ENCODE data around the gene MPHOSPH10.
"Not testable (repeated sequence)": the region's sequence is repeated elsewhere in the genome, so short reads cannot be mapped to it uniquely, and the experiment has no call there.

MPHOSPH10 gene

DNA sequence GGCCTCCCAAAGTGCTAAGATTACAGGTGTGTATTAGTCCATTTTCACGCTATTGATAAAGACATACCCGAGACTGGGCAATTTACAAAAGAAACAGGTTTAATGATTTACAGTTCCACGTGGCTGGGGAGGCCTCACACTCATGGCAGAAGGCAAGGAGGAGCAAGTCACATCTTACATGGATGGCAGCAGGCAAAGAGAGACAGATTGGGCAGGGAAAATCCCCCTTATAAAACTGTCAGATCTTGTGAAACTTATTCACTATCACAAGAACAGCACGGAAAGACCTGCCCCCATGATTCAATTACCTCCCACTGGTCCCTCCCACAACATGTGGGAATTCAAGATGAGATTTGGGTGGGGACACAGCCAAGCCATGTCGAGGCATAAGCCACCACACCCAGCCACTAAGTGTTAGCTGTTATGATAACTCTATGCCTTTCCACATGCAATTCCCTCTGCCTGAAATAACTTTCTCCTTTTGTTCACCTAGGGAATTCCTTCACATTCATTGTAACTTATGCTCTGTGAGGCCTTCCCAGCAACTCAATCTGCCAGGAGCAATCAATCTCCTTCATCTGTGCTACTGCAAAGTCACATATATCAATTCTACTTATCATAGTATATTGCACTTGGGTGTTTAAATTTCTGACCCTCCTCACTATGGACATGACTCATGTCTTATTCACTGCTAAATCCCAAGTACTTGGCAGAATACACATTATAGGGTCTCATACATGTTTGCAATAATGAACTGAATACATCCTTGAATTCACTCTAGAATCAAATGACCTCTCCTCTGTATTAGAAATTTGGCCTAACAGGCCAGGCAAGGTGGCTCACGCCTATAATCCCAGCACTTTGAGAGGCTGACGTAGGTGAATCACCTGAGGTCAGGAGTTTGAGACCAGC is 7.8 kb upstream of the MPHOSPH10 start:
- no peak for DNase-seq

DNA sequence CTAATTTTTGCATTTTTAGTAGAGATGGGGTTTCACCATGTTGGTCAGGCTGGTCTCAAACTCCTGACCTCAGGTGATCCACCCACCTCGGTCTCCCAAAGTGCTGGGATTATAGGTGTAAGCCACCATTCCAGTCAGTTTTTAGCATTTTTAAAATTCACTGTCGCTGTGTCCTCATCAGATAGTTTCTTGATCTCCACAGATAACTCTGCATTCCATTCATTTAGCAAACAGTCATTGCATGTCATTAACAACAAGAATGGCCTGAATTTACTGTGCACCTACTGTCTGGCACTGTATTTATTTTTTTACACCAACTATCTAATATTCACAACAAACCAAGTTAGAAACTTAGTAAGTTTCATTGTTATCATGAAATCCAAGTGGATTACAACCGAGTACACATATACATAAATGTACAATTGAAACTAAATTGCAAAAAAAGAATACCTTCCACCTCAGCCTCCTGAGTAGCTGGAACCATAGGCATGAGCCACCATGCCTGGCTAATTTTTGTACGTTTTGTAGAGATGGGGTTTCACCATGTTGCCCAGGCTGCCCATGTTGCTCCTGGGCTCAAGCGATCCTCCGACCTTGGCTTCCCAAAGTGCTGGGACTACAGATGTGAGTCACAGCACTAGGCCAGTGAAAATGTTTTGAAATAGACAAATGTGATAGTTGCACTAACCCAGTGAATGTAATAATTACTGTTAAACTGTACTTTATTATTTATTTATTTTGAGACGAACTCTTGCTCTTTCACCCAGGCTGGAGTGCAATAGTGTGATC is 4.7 kb upstream of the MPHOSPH10 start:
- DNase-seq: no peak

DNA sequence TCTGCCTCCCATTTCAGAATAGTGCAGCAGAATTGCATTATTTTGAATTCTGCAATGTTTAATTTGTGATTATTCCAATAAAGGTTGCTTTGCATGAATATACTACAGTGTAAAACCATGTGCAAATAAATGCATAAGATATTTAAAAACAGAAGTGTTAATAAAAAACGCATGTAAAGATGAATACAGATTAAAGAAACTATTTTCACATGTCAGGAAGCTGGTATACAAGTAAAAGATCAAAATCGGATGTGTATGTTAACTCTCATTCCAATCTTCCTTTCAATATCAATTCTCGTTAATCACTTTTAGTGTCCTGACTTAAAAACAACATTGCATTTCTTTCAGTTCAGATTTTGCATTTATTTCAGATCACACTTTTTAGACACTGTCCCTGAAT is 3.5 kb upstream of the MPHOSPH10 start:
- no peak for DNase-seq

DNA sequence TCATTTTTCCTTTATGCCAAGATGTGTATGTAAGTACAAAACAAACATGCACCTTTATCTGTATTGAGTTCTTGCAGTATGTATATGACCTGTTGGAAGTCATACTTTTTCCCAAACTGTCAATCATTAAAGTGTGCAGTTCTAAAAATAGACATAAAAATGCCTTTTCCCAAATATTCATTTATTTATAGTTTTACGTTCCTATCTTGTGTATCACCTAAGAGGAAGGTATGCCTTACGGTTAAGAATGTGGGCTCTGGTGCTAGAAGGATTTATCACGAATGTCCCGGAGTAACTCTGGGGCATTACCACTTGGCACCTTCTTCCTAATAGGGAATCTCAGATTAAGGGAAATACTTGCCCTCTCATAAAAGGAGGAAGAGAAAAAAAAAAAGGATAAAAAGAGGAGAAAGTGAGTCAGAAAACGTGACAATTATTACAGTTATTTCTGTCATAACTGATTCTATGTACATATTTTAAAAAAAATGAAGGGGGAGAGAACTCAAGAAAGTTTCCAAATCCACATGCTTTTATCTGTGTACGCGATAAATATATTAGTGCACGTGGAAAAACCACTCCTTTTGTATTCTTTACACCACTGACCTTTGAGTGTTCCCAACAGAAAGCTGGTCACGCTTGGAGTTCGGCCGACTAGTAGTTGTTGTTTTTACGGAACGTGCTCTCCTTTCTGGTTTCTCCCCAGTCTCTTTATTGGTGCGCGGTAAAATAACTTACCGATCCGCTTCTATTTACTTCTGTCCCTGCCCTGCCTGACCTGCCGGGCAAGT is 1.1 kb upstream of the MPHOSPH10 start:
- no peak for DNase-seq

DNA sequence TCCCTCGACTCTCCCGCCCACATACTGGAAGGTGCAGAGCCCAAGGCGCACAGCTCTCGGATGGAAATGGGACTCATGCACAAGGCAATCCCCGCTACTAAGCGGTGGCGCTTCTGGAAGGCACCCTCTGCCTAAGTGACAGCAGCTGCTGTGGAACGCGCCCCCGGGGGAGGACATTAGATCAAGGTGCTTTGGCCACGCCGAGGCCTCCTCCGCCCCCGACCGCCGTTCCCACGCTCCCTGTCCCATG is 607 bp upstream of the MPHOSPH10 start:
- no peak for DNase-seq

DNA sequence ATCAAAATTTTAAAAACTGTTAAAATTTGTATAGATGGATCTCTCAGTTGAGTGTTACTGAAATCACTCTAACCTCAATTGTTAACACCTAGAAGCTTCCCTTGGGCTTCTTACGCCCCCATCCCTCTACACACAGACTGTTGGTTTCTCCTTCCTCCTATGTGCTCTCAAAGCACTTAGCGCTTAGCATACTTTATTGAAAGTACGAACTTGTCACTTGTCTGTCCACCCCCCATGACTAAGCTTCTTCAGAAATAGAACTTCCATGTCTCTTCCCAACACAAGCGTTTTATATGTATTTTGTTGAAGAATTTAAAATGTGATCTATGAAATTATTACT is 441 bp downstream of the MPHOSPH10 start:
- no peak for DNase-seq

DNA sequence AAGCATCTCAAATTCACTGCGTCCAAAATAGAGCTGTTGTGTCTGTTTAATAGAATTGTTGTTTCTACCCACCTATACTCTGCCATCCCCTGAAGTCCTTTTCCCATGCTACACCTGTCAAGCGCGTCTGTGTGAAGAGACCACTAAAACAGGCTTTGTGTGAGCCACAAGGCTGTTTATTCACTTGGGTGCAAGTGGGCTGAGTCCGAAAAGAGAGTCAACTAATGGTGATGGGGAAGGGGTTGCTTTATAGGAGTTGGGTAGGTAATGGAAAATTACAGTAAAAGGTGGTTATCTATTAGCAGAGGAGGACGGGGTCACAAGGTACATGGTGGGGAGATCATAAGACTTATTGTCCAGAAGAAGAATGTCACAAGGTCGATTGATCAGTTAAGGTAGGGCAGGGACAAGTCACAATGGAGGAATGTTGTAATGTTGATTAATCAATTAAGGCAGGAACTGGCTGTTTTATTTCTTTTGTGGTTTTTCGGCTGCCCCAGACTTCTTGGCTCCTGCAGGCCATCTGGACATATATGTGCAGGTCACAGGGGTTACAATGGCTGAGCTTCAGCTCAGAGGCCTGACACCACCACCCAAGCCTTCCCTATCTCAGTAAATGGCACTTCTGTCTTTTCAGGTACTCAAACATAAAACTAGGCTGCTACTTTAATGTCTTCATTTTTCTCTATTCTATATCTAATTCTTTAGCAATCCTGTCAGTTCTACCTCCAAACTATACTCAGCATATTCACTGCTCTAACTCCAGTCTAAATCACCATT is 1.1 kb downstream of the MPHOSPH10 start:
- DNase-seq: not testable (repeated sequence)

DNA sequence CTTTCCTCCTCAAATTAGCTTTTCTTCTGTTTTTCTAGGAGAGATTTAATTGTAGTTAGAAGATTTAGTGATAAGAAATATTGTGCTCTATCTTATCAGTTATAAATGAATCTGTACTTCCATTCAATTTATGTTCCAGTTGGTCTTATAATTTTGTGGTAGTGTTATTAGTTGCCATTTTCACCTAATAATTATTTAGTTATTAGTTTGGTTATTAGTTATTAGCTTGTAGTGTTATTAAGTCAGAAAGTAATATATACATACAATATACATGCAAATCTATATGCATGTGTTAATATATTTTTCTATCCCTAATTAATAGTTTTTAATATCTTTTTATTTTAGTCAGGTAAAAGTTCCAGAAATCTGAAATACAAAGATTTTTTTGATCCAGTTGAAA is 3.2 kb downstream of the MPHOSPH10 start:
- DNase-seq: no peak

DNA sequence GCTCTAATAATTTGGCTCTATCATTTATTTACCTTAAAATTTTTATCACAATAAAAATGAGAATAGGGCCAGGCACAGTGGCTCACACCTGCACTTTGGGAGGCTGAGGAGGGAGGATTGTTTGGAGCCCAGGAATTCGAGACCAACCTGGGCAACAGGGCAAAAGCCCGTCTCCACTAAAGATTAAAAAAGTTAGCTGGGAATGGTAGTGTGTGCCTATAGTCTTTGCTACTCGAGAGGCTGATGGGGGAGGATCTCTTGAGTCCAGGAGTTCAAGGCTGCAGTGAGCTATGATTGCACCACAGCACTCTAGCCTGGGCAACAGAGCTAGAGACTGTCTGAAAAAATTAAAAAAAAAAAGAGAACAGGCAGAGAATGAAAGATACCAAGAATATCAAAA is 5.7 kb downstream of the MPHOSPH10 start:
- no peak for DNase-seq

DNA sequence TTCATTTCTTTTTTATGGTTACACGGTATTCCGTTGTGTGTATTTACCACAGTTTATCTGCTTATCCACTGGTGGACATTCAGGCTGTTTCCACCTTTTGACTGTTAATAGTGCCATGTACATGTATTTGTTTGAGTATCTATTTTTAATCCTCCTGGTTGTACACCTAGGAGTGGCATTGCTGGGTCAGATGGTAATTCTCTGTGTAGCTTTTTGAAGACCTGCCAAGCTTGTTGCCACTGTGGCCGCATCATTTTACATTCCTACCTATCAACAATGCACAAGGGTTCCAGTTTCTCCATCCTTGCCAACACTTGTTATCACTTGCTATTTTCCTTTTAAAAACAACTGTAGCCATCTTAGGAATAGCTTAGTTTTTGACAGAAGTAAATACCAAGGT is 13.3 kb downstream of the MPHOSPH10 start:
- DNase-seq: no peak

DNA sequence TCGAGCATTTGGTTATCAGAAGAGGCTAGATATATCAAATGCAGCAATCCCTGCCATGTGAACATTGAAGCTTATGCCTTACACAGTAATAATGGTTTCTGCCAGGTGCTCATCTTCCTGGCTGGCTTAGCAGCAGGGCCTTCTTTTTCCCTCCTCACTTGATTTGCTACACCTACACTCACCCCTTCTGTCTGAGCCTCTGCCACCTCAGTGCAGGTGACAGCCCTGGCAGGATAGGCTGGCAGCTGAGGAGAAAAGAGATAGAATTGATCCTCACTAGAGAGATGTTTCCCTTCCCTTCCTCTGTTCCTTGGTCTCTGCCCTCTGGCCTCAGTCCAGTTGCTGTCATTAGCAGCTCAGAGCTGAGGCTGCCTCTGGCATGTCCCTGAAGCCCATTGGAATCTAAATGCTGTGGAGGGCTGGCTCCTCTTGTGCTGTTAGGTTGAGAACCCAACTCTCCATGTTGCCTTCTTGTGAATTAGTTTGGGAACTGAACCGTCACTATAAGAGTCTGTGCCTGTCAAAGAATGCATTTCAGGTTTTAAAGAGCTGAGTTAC is 18.2 kb downstream of the MPHOSPH10 start:
- DNase-seq: no peak

DNA sequence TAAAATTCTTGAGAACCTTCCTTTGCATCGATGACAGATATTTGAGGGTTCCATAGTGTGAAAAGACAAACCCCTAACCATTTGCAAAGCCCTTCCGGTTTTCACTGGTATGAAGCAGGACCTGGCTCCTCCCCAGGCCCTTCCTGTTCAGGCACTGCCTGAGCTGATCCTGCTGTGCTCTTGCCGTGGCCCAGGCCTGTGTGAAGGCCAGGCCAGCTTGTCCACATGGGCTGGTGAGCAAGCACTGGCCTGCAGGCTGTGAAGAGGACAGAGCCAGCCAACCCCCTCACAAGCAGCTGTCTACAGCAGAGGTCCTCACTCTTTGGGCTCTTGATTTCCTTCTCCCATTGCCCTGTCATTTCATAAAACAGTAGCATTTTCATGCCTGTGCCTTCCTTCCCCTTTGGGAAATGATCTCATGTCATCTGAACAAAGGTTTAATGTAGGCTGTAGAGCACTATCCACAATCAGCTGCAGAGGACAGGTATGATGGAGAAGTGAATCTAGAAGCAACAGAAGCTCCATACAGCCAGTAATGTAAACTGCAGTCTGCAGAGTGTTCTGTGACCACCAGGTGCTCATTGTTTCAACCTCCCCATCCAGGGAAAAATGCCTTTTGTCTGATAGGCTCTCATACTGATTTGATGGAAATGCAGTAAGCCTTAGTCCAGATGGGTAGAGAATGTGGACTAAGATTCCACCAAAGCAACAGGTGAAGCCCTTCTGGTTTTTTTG is 19.8 kb downstream of the MPHOSPH10 start:
- DNase-seq: no peak

DNA sequence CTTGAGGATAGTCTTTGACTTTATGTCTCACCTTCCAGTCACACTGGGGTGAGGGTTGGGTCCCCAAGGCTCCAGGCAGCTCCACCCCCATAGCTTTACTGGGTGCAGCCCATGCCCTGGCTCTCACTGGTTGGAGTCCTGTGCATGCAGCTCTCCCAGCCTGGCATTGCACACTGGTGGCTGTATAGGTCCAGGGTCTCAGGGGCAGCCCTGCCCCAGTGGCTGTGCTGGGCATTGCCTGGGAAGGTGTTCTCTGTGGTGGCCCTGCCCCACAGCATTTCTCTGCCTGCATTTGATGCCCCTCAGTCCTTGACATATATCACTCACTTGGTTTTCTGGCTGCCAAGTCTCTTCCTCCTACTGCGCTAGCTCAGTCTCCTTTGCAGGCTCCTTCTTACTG is 21.2 kb downstream of the MPHOSPH10 start:
- DNase-seq: no peak

DNA sequence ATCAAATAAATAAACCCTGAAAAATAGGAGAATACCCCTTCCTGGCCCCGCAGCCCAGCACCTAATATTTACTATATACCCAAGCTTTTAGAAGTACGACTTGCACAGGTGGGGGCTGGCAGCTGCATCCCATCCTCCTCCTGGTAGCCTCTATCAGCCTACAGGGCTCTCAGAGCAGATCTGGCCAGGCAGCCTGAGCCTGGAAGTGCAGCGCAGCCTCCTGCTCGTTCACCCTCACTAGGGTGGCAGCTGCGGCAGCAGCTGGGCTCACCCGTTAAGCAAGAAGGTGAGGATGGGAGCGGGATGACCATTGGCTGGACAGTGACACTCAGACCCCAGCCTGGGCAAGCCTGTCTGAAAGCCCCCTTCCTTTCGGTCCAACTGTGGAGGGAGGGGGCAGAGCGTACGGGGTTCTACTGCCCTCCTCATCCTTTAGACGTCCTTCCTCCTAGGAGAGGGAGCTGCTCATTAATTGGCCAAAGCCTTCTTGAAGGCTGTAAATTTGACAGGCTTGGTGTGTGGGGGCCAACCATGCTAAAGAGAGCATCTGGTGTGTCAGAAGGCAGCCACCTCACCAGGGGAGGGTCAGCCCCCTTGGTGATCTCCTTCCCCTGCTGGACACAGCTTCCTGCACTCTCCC is 23.3 kb downstream of the MPHOSPH10 start:
- DNase-seq: no peak

DNA sequence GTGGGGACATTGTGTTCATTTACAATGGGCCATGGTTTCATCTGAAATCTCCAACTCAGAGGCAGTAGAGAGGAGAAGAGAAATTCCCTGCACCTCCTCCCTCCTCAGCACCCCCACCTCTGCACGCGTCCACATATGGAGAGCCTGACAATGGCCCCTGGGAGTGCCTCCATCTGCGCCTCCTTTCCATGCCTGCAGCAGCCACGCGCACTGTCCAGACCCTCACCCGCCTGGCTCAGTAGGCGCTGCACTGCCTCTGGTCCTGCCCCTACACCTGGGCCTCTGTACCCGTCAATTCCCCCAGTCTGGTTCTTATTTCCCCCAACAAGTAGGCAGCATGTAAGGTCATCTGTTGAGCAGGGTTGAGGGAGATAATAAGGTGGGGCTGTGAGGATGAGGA is 23.8 kb downstream of the MPHOSPH10 start:
- no peak for DNase-seq

DNA sequence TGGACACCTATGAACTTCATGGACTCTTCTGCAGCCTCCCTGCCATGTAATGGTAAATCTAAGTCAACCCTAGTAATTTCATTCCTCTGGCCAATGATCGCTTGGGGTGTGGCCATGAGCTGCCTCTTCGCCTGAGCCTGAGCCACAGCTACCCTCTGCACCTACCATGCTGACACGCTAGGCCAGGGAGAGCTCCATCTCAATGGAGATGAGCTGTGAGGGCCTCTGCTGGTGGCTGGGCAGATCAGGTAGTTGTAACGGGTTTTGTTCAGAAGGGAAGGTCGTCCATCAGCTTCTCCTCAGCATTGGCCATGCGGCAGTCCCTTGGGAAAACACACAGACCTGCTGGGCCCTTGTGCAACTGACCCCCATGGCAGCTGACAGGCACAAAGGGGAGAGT is 24.4 kb downstream of the MPHOSPH10 start:
- no peak for DNase-seq

DNA sequence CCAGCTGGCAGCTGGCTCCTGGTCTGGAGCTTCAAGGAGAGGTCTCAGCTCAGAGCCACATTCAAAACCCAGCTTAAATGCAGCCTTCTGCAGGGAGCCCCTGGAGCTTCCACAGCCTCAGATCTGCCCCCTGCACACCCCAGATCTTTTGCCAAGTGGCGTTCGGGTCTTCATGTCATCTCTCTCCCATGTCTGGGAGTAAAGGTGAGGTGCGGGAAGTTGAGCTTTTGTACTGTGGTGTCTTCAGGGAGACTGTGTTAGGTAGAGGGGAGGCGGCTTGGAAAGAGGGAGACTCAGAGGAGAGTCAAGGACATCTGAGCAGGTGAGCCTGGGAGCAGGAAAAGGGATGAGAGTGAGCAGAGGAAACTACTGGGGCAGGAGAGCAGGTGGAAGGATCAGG is 25.4 kb downstream of the MPHOSPH10 start:
- no peak for DNase-seq

DNA sequence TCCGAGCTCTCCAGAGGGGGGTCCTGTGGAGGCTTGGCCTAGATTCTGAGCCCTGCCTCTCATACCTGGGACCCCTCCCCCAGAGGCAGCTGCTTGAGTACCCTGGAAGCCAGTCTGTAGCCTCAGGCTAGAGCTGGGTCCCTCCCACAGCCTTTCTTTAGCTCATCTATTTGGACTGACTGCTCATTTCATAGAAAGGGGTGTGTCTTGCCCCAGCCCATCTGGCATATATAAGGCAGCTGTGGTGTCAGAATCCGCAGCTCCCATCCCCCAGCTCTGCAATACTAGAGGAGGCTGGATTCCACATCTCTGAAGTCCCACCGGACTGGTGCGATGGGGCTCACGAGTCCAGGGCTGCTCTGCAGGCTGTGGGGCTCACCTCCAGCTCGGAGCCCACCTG is 26.1 kb downstream of the MPHOSPH10 start:
- DNase-seq: no peak

DNA sequence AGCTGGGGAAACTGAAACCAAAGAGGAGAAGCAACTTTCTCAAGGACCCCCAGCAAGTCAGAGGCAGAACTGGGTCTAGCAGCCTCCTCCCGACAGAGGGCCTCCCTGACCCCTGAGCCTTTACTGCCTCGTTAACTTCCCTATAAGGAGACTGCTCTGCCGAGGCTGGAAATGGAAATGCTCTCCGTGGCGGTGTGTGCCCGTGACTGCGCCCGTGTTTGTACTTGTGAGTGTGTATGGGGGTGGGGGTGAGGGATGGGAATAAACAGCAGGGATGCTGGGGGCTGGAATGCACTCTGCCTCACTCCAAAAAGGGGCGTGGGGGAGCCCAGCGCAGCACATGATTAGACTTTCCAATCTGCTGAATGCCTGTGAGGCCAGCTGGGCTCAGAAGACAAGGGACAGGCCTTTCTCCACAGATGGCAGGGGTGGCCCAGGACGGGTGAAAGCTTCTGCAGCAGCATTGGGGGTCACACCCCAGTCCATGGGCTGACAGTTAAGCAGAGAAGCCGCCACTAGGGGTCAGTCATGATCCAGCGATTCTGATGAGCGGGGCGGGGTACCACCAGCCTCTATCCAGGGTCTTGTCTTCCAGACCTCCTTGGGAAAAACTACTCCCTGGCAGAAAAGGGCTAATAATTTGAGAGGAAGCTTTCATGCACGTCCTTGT is 26.8 kb downstream of the MPHOSPH10 start:
- DNase-seq: peak; percentile 45

DNA sequence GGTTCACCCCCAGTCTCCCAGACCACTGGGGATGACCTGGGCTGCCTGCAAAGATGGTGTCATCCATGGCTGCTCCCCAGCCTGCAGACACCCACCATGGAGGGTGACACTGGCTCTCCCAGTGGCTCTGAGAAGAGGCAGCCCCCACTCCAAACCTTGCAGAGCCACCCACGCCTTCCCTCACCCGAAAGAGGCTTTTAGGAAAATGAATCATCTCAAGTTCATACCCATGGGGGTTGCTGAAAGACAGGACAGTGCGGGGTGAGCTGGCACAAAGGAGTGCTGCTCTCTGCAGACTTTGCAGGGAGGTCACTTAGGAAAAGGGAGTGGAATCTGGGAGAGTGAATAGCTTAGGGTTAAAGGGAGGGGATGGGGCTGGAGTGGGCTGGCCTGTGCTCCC is 36.4 kb downstream of the MPHOSPH10 start:
- DNase-seq: no peak

DNA sequence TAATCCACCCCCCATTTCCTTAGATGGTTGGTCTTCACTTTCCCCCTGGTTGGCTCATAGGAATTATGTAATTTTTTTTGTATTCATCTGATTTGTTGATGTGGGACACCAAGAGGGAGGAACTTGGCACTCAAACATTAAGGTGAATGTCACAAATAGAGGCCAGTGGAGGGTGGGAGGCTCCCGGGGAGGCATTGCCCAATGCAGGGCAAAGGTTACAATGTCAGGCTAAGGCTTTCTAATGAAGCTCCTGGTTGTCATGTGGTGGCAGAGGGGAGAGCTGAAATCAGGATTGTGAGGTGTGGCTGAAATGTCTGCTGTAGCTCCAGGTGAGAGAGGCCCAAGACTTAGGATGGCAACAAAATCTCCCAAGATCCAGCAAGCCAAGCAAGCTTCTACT is 42.7 kb downstream of the MPHOSPH10 start:
- no peak for DNase-seq
